Heart right ventricle (tissue), 16 donors: ENCODE data around the gene BCL2L1. TPM values are rescaled to one million over a fixed set of nuclear protein-coding genes. Genes with fewer than 3 reads are reported as not detected.

Experiments
- ATAC-seq, 8 donors: fragments of 200-7000 bp; cut with Tn5 transposase; one replicate each; pipeline ENCODE4 v1.9.1; 2020; ENCODE audit warnings: mild to moderate bottlenecking in 8 of 8, moderate library complexity in 8 of 8, moderate number of reproducible peaks in 1 of 8
- DNase-seq, 2 donors: peaks; one replicate each; pipeline ENCODE4 v3.0.0-alpha.2; 2020
- H3K27ac ChIP-seq, 10 donors: fragments of 200-600 bp; sonication (generic) in 2 of 10; one replicate each; pipeline versions ENCODE4 v1.5.0 to v1.8.0; 2020 to 2022; ENCODE audit warnings: mild to moderate bottlenecking in 3 of 10
- H3K27me3 ChIP-seq, 7 donors: fragments of 200-600 bp; one replicate each; pipeline ENCODE4 v1.8.0; 2021 to 2022; ENCODE audit warnings: mild to moderate bottlenecking in 2 of 7
- H3K36me3 ChIP-seq, 9 donors: fragments of 200-600 bp; sonication (generic) in 1 of 9; one replicate each; pipeline versions ENCODE4 v1.5.0 to v1.8.0; 2020 to 2022; ENCODE audit warnings: mild to moderate bottlenecking in 2 of 9
- H3K4me1 ChIP-seq, 9 donors: fragments of 200-600 bp; sonication (generic) in 1 of 9; one replicate each; pipeline versions ENCODE4 v1.5.0 to v1.8.0; 2020 to 2022; ENCODE audit warnings: mild to moderate bottlenecking in 4 of 9
- H3K4me3 ChIP-seq, 10 donors: fragments of 200-600 bp; sonication (generic) in 2 of 10; one replicate each; pipeline versions ENCODE4 v1.5.0 to v1.8.0; 2020 to 2022; ENCODE audit warnings: mild to moderate bottlenecking in 7 of 10, moderate library complexity in 2 of 10
- H3K9me3 ChIP-seq, 11 donors: fragments of 200-600 bp in 10 of 11; sonication (generic) in 2 of 11; one replicate each; pipeline versions ENCODE4 v1.5.0 to v1.8.0; 2013 to 2022; ENCODE audit warnings: mild to moderate bottlenecking in 2 of 11, control low read depth in 1 of 11, moderate library complexity in 1 of 11
- CTCF ChIP-seq, 9 donors: fragments of 200-600 bp; sonication (generic) in 2 of 9; IDR thresholded peaks; one replicate each; pipeline versions ENCODE4 v1.5.0 to v1.8.0; 2021 to 2022; ENCODE audit warnings: antibody characterized with exemption in 9 of 9, mild to moderate bottlenecking in 5 of 9, moderate library complexity in 1 of 9
- WGBS, 2 donors: extraction: QIAGEN DNeasy Blood & Tissue Kit; methylation state at CpG; one replicate each; pipeline ENCODE4 v1.1.7; 2013; ENCODE audit warnings: inconsistent platforms in 1 of 2; 5-methylcytosine and 5-hydroxymethylcytosine counted together
- intact Hi-C, 10 donors: fragments of 100-400 bp; cut with DNase I; formaldehyde crosslinking; loops; one replicate each; pipeline versions ENCODE4 v1.11.1 to v1.14.2; 2022
- polyA plus RNA-seq, 2 donors: library from polyadenylated mRNA; stranded (reverse); fragments of 200-250 nt; gene quantifications; one replicate each; pipeline ENCODE4 v1.2.3, GENCODE V29; 2013
- total RNA-seq, 10 donors: library from RNA; stranded (reverse); fragmentation: NEBNext Ultra II Directional in 3 of 10; extraction: Animal tissue kit (Norgen Biotek cat#: 25700) in 3 of 10; gene quantifications; one replicate each; pipeline versions ENCODE4 v1.2.1 to v1.2.4, GENCODE V29; 2021 to 2023
- donor health status: Arrhythmogenic right ventricular cardiomyopathy.
- donor health status: ischemic (EF 13 %, LVEDD 7.1; RV severe dilation, severe dysfunction).
- donor health status: healthy with polysubstance abuse.
- donor health status: DM: no; HTN: yes; CAD: no.
- donor health status: DM: no; HTN: no; CAD: no.
- donor health status: ischemic (EF 25% LVEDD 6.9; RV normal size, moderate dysfunction).
- donor health status: ischemic (EF 25% LVEDD 5.7; RV mildly dilated, moderate dysfunction).
- donor health status: healthy.
- donor health status: DM: yes; HTN: yes; CAD: no.
- donor health status: Ischemic cardiomyopathy.
- donor health status: ischemic (EF 35%, LVEDD 5.7; RV mildly dilated, moderate dysfunction).
- donor health status: nonischemic (EF 11% LVEDD 7.7; RV severe dilation, severe dysfunction).
- donor health status: DM: yes; HTN: yes; CAD: no.
- donor health status: PGD.
- donor health status: ischemic (EF 29% LVEDD 5.4; RV normal size, mild dysfunction).
- donor health status: nonischemic (EF 23%, LVEDD 6.1; RV moderate dilation, normal function).

BCL2L1 gene
- total and polyA plus RNA-seq, 12 donors = 34.7 to 128 (median 45.9) TPM

- no peak for TF ChIP-seq CTCF (IDR thresholded peaks at IDR 0.05)
- intact Hi-C loops = no loop called here
- DNase-seq = no peak
- Histone ChIP-seq H3K36me3 (peaks cover 0 to 49% (median 0%) of the 10 kb centered on the region in 9 donors), H3K27me3 (no peaks in the 10 kb centered on the region), H3K4me3 (no peak overlapping the region), H3K9me3 (no peaks in the 10 kb centered on the region), H3K4me1 (peaks cover 18 to 100% (median 84%) of the 10 kb centered on the region in 9 donors), H3K27ac (peak overlapping the region in 9 of 10 donors; percentile 34 to 93 (median 87))
- WGBS, 2 donors = 54 to 65% methylated on average over 3 to 5 of the region's 5 CpGs
- ATAC-seq = no peak
These were observed 21.9 kb downstream of the BCL2L1 start for GRCh38 chr20:31700747-31701146.

GRCh38 chr20:31699801-31700728 is 22.6 kb downstream of the BCL2L1 start:
- ATAC-seq = no peak
- WGBS, 2 donors = 88 to 95% methylated on average over 7 of the region's 7 CpGs

GRCh38 chr20:31698803-31699718 is 23.6 kb downstream of the BCL2L1 start:
- Histone ChIP-seq H3K27ac (peak overlapping the region; percentile 55 to 93 (median 86)), H3K36me3 (peaks cover 0 to 52% (median 0%) of the 10 kb centered on the region in 9 donors), H3K4me1 (peaks cover 25 to 100% (median 84%) of the 10 kb centered on the region in 9 donors), H3K27me3 (no peaks in the 10 kb centered on the region), H3K4me3 (no peak overlapping the region), H3K9me3 (no peaks in the 10 kb centered on the region)
- TF ChIP-seq CTCF (IDR thresholded peaks at IDR 0.05) = no peak
- intact Hi-C loops = no loop called here
- 35 to 45% methylated on average over 6 of the region's 6 CpGs for WGBS, 2 donors
- DNase-seq = peak in 1 of 2 donors; percentile 78
- peak; percentile 74 to 93 (median 89) for ATAC-seq

More at GRCh38 chr20:31699801-31700728, 22.6 kb downstream of the BCL2L1 start:
- Histone ChIP-seq H3K4me3 (no peak overlapping the region), H3K27ac (peak overlapping the region; percentile 55 to 93 (median 86)), H3K9me3 (no peaks in the 10 kb centered on the region), H3K27me3 (no peaks in the 10 kb centered on the region), H3K36me3 (peaks cover 0 to 52% (median 0%) of the 10 kb centered on the region in 9 donors), H3K4me1 (peaks cover 20 to 100% (median 84%) of the 10 kb centered on the region in 9 donors)
- no peak for TF ChIP-seq CTCF (IDR thresholded peaks at IDR 0.05)
- DNase-seq = no peak
- intact Hi-C loops = no loop called here

- WGBS, 2 donors = 89 to 93% methylated on average over 8 of the region's 8 CpGs
- peaks cover 0 to 58% (median 0%) of the 10 kb centered on the region in 9 donors for H3K36me3 ChIP-seq
- peaks cover 25 to 100% (median 85%) of the 10 kb centered on the region in 9 donors for H3K4me1 ChIP-seq
- no peak for TF ChIP-seq CTCF (IDR thresholded peaks at IDR 0.05)
- no peaks in the 10 kb centered on the region for H3K9me3 ChIP-seq
- intact Hi-C loops = no loop called here
- no peaks in the 10 kb centered on the region for H3K27me3 ChIP-seq
- DNase-seq (no peak), ATAC-seq (no peak)
- H3K27ac ChIP-seq = peak overlapping the region; percentile 55 to 93 (median 86)
- no peak overlapping the region for H3K4me3 ChIP-seq
These were observed 24.3 kb downstream of the BCL2L1 start for GRCh38 chr20:31698243-31698802.
